Panc1 (cell line): Measurements from ENCODE around the gene HLTF. TPM values are rescaled to one million over a fixed set of nuclear protein-coding genes. Genes with fewer than 3 reads are reported as not detected.

Source experiments
- ATAC-seq: fragments of 200-7000 bp; cut with Tn5 transposase; 2 replicates; pipeline ENCODE4 v1.9.1; 2020; ENCODE audit warnings: mild to moderate bottlenecking, moderate library complexity
- BruUV-seq: library from RNA; stranded (reverse); fragments of 400-500 nt; replicated peaks from 2 replicates; lab custom pipeline; 2021; lab: Mats Ljungman, UMichigan
- CTCF ChIA-PET: fragments of 300-600 bp; sonication (Branson Sonifier 250); formaldehyde crosslinking; loops from one replicate; lab custom pipeline; 2022; ENCODE audit warnings: antibody characterized with exemption; lab: Charles Lee
- POLR2A ChIA-PET: fragments of 300-600 bp; sonication (Branson Sonifier 250); formaldehyde crosslinking; loops from one replicate; lab custom pipeline; 2022; ENCODE audit warnings: antibody characterized with exemption; lab: Charles Lee
- DNase-seq: peaks from one replicate; pipeline ENCODE4 v3.0.0-alpha.2; 2010; ENCODE audit warnings: low read depth, low spot score
- H3K27ac ChIP-seq: 2 replicates; pipeline ENCODE4 v1.5.1; 2011; ENCODE audit warnings: mild to moderate bottlenecking, low read length, inconsistent platforms
- H3K27me3 ChIP-seq: fragments of 200-500 bp; sonication (Bioruptor generic); 2 replicates; pipeline ENCODE4 v1.6.0; 2014; ENCODE audit warnings: low read length, inconsistent platforms; ENCODE audit not compliant: control insufficient read depth, insufficient read depth
- H3K36me3 ChIP-seq: fragments of 200-500 bp; sonication (Bioruptor generic); 2 replicates; pipeline ENCODE4 v1.5.1; 2014; ENCODE audit warnings: inconsistent platforms, mild to moderate bottlenecking, low read length, moderate library complexity; ENCODE audit not compliant: control insufficient read depth, insufficient read depth
- H3K4me1 ChIP-seq: 2 replicates; pipeline ENCODE4 v1.5.1; 2011; ENCODE audit warnings: inconsistent platforms, mild to moderate bottlenecking, low read length, moderate library complexity; ENCODE audit not compliant: control insufficient read depth, insufficient read depth
- H3K4me3 ChIP-seq, 2 experiments: 2 replicates each; pipeline ENCODE4 v1.5.1; 2011 to 2012; ENCODE audit warnings: low read depth in 2 of 2, low read length in 2 of 2, mild to moderate bottlenecking in 2 of 2, inconsistent platforms in 1 of 2, moderate library complexity in 1 of 2
- H3K9me3 ChIP-seq: fragments of 200-500 bp; sonication (Bioruptor generic); 2 replicates; pipeline ENCODE4 v1.5.1; 2014; ENCODE audit warnings: low read depth, mild to moderate bottlenecking, inconsistent platforms, low read length, moderate library complexity; ENCODE audit not compliant: control insufficient read depth, insufficient read depth
- POLR2AphosphoS5 ChIP-seq: IDR thresholded peaks from 2 replicates; pipeline ENCODE4 v1.6.1; 2012; ENCODE audit warnings: mild to moderate bottlenecking, low read depth, low read length, moderate library complexity
- SIN3A ChIP-seq: IDR thresholded peaks from 2 replicates; pipeline ENCODE4 v1.6.1; 2012; ENCODE audit warnings: low read depth, mild to moderate bottlenecking, low read length, moderate library complexity, borderline replicate concordance; ENCODE audit not compliant: insufficient read depth
- TCF7L2 ChIP-seq: IDR thresholded peaks from 2 replicates; pipeline ENCODE4 v1.6.1; 2011; ENCODE audit warnings: mild to moderate bottlenecking, low read depth, low read length, inconsistent platforms
- in situ Hi-C: cut with HindIII; loops from 2 replicates; pipeline ENCODE4 v1.10.0; 2016; ENCODE audit warnings: low sequenced_read_pairs, low pct_unique_long_range_greater_than_20kb
- intact Hi-C: fragments of 100-400 bp; cut with micrococcal nuclease; formaldehyde crosslinking; loops from one replicate; pipeline ENCODE4 v1.10.0; 2022; ENCODE audit not compliant: unreplicated experiment
- total RNA-seq: library from RNA; stranded (reverse); gene quantifications from one replicate; pipeline ENCODE4 v1.2.1, GENCODE V29; 2021; ENCODE audit not compliant: unreplicated experiment
- TF ChIP-seq, protein P1 (sequence below), 2 experiments: IDR thresholded peaks; 2 replicates each; pipeline ENCODE4 v1.6.1; 2011 to 2012; ENCODE audit warnings: low read depth in 2 of 2, control low read depth in 1 of 2, low read length in 1 of 2, mild to moderate bottlenecking in 1 of 2, moderate library complexity in 1 of 2; ENCODE audit not compliant: insufficient read depth in 1 of 2
- TF ChIP-seq, protein P2 (sequence below): fragments of 450-650 bp; IDR thresholded peaks from 2 replicates; pipeline ENCODE4 v1.5.1; 2017; ENCODE audit warnings: mild to moderate bottlenecking

The HLTF gene
- total RNA-seq, 1 experiment from 2014 or later: 106 TPM

GRCh38 chr3:149038322-149038721 is 48.0 kb downstream of the HLTF start:
- ChIA-PET CTCF (no interaction called here), POLR2A (no interaction called here)
- DNase-seq: no peak
- no TSS peak for BruUV-seq
- Histone ChIP-seq H3K4me3 (no peak overlapping the region), H3K27me3 (no peaks in the 10 kb centered on the region), H3K9me3 (no peaks in the 10 kb centered on the region), H3K4me1 (no peaks in the 10 kb centered on the region), H3K36me3 (peaks cover 60% of the 10 kb centered on the region), H3K27ac (no peak overlapping the region)
- ATAC-seq: no peak
- in situ Hi-C loops (no loop called here), intact Hi-C loops (no loop called here)
- TF ChIP-seq TCF7L2: no peak
- TF ChIP-seq, protein P1, sequence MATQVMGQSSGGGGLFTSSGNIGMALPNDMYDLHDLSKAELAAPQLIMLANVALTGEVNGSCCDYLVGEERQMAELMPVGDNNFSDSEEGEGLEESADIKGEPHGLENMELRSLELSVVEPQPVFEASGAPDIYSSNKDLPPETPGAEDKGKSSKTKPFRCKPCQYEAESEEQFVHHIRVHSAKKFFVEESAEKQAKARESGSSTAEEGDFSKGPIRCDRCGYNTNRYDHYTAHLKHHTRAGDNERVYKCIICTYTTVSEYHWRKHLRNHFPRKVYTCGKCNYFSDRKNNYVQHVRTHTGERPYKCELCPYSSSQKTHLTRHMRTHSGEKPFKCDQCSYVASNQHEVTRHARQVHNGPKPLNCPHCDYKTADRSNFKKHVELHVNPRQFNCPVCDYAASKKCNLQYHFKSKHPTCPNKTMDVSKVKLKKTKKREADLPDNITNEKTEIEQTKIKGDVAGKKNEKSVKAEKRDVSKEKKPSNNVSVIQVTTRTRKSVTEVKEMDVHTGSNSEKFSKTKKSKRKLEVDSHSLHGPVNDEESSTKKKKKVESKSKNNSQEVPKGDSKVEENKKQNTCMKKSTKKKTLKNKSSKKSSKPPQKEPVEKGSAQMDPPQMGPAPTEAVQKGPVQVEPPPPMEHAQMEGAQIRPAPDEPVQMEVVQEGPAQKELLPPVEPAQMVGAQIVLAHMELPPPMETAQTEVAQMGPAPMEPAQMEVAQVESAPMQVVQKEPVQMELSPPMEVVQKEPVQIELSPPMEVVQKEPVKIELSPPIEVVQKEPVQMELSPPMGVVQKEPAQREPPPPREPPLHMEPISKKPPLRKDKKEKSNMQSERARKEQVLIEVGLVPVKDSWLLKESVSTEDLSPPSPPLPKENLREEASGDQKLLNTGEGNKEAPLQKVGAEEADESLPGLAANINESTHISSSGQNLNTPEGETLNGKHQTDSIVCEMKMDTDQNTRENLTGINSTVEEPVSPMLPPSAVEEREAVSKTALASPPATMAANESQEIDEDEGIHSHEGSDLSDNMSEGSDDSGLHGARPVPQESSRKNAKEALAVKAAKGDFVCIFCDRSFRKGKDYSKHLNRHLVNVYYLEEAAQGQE (IDR thresholded peaks at IDR 0.05; ENCODE audit: insufficient read depth in 1 of 2, low read depth in 2 of 2, low read length in 1 of 2): no peak
- no peak for TF ChIP-seq SIN3A
- TF ChIP-seq POLR2AphosphoS5: no peak
- TF ChIP-seq, protein P2, sequence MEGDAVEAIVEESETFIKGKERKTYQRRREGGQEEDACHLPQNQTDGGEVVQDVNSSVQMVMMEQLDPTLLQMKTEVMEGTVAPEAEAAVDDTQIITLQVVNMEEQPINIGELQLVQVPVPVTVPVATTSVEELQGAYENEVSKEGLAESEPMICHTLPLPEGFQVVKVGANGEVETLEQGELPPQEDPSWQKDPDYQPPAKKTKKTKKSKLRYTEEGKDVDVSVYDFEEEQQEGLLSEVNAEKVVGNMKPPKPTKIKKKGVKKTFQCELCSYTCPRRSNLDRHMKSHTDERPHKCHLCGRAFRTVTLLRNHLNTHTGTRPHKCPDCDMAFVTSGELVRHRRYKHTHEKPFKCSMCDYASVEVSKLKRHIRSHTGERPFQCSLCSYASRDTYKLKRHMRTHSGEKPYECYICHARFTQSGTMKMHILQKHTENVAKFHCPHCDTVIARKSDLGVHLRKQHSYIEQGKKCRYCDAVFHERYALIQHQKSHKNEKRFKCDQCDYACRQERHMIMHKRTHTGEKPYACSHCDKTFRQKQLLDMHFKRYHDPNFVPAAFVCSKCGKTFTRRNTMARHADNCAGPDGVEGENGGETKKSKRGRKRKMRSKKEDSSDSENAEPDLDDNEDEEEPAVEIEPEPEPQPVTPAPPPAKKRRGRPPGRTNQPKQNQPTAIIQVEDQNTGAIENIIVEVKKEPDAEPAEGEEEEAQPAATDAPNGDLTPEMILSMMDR: no peak

GRCh38 chr3:149037684-149038083 is 48.6 kb downstream of the HLTF start:
- CTCF ChIA-PET: no interaction called here
- ATAC-seq (no peak), DNase-seq (no peak)
- Histone ChIP-seq H3K27me3 (no peaks in the 10 kb centered on the region), H3K36me3 (peaks cover 66% of the 10 kb centered on the region), H3K4me1 (no peaks in the 10 kb centered on the region), H3K27ac (no peak overlapping the region), H3K9me3 (no peaks in the 10 kb centered on the region), H3K4me3 (no peak overlapping the region)
- POLR2A ChIA-PET: no interaction called here
- TF ChIP-seq, protein P1 (IDR thresholded peaks at IDR 0.05; ENCODE audit: insufficient read depth in 1 of 2, low read depth in 2 of 2, low read length in 1 of 2): no peak
- TF ChIP-seq TCF7L2: no peak
- no peak for TF ChIP-seq SIN3A
- TF ChIP-seq, protein P2: no peak
- no peak for TF ChIP-seq POLR2AphosphoS5
- intact Hi-C loops: no loop called here
- in situ Hi-C loops: no loop called here
- no TSS peak for BruUV-seq
